Measurements from ENCODE around the gene ANP32E.
A peak's percentile ranks its signal among the peaks of the same experiment; 100 is the strongest.

Gene ANP32E

GRCh38 chr1:150273311-150273710 is 37.4 kb upstream of the ANP32E start:
- H3K4me3 ChIP-seq (ENCODE audit: control insufficient read depth, low read depth, low read length) = no peak overlapping the region
- peak; percentile 28 for DNase-seq (ENCODE audit: low read depth)
- TF ChIP-seq CTCF (conservative IDR thresholded peaks at IDR 0.05; ENCODE audit: control insufficient read depth, insufficient read depth, low read depth, low read length) = no peak

- no peak overlapping the region for H3K4me3 ChIP-seq (ENCODE audit: control insufficient read depth, low read depth, low read length)
- DNase-seq (ENCODE audit: low read depth) = no peak
- TF ChIP-seq CTCF (conservative IDR thresholded peaks at IDR 0.05; ENCODE audit: control insufficient read depth, insufficient read depth, low read depth, low read length) = no peak
These were observed 35.5 kb upstream of the ANP32E start for GRCh38 chr1:150271291-150271959.

- peak overlapping the region; percentile 93 for H3K4me3 ChIP-seq (ENCODE audit: control insufficient read depth, low read depth, low read length)
- no peak for DNase-seq (ENCODE audit: low read depth)
- TF ChIP-seq CTCF (conservative IDR thresholded peaks at IDR 0.05; ENCODE audit: control insufficient read depth, insufficient read depth, low read depth, low read length) = no peak
These were observed 33.5 kb upstream of the ANP32E start for GRCh38 chr1:150269451-150269850.

- TF ChIP-seq CTCF (conservative IDR thresholded peaks at IDR 0.05; ENCODE audit: control insufficient read depth, insufficient read depth, low read depth, low read length) = no peak
- peak within 1 kb of the TSS; percentile 93 for H3K4me3 ChIP-seq (ENCODE audit: control insufficient read depth, low read depth, low read length)
- DNase-seq (ENCODE audit: low read depth) = peak; percentile 96
These were observed 32.9 kb upstream of the ANP32E start, which contains the start of gene APH1A for GRCh38 chr1:150268705-150269403. Gene APH1A, minus strand, starts transcription at chr1:150269016. Its CDS starts 206 bp downstream, at chr1:150268810.

GRCh38 chr1:150268340-150268704 is 32.4 kb upstream of the ANP32E start:
- H3K4me3 ChIP-seq (ENCODE audit: control insufficient read depth, low read depth, low read length) = peak overlapping the region; percentile 93
- DNase-seq (ENCODE audit: low read depth) = peak; percentile 44
- no peak for TF ChIP-seq CTCF (conservative IDR thresholded peaks at IDR 0.05; ENCODE audit: control insufficient read depth, insufficient read depth, low read depth, low read length)

GRCh38 chr1:150267896-150268295 is 32.0 kb upstream of the ANP32E start:
- peak; percentile 14 for DNase-seq (ENCODE audit: low read depth)
- no peak for TF ChIP-seq CTCF (conservative IDR thresholded peaks at IDR 0.05; ENCODE audit: control insufficient read depth, insufficient read depth, low read depth, low read length)
- H3K4me3 ChIP-seq (ENCODE audit: control insufficient read depth, low read depth, low read length) = peak overlapping the region; percentile 93
